ELR (cell line): ENCODE measurements around the gene LZIC.
A peak's percentile ranks its signal among the peaks of the same experiment; 100 is the strongest.

Experiments
- DNase-seq: peaks from one replicate; pipeline ENCODE4 v3.0.0-alpha.2; 2015; ENCODE audit warnings: low read depth

The LZIC gene

GRCh38 chr1:9886092-9886742 is 57.0 kb downstream of the LZIC start:
- DNase-seq = no peak

DNA sequence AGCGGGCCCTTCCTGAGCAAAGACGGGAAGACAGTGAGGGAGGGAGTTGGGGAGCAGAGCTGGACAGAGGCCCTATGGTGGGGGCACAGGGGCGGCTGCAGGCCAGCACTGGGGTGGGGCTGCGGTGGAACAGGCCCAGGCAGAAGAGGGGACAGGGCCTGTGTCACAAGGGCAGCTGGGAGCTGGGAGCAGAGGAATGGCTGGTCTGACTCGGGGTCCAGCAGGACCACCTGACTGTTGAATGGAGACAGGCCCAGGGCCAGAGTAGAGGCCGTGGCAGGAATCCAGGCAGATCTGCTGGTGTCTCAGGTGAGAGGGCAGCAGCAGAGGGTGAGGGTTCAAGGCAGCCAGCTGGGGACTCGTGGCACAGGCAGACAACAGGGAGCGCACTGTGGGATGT is 58.4 kb downstream of the LZIC start:
- no peak for DNase-seq

DNA sequence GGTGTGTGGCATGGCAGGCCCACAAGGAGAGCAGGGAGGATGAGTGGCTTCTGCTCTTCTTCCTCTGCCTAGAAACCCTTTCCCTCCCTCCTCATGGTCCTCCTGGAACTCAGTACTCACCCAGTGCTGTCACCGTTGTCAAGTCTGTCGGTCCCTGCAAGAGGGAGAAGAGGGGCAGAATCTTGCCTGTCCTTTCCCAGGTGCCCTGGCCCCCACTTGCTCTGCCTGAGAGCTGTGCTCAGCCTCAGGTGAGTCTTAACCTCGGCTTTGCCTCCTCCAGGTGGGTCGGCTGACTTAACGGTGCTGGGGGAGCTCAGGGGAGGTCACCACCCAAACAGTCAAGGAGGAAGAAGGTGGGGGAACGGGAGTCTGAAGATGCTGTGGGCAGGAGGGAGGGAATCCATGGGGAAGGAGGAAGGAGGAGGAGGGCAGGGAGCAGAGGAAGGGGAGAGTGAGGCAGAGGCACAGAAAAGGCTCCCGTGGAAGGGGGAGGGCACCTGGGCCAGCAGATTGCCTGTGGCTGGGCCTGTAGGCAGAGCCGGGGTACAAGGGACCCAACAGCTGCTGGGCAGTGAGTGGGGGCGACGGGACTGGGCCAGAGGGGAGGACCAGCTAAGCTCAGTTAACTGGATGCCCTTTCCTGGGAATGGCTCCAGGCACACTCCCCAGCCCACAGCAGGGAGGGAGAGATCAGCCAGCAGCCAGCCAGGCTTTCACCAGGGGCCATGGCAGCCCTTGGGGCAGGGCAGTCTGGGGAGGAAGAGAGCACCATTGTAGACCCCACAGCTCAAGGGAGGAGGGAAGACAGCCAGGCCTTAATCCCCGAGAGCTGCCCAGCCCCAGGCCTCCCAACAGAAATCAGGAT is 59.4 kb downstream of the LZIC start:
- no peak for DNase-seq

- no peak for DNase-seq
Observed at GRCh38 chr1:9882945-9883303, 60.3 kb downstream of the LZIC start.

GRCh38 chr1:9882296-9882944 is 60.8 kb downstream of the LZIC start:
- DNase-seq = no peak

- DNase-seq = peak; percentile 83
Observed at GRCh38 chr1:9881838-9882249, 61.3 kb downstream of the LZIC start.
